Right kidney (tissue), 9 donors: ENCODE results near the gene ERG.

ENCODE experiments used
- DNase-seq: peaks from one replicate; pipeline ENCODE4 v3.0.0-alpha.2; 2016
- long read RNA-seq, 8 donors: transcript quantifications; one replicate each; lab custom pipeline, GENCODE V29; 2026

Gene ERG, protein sequence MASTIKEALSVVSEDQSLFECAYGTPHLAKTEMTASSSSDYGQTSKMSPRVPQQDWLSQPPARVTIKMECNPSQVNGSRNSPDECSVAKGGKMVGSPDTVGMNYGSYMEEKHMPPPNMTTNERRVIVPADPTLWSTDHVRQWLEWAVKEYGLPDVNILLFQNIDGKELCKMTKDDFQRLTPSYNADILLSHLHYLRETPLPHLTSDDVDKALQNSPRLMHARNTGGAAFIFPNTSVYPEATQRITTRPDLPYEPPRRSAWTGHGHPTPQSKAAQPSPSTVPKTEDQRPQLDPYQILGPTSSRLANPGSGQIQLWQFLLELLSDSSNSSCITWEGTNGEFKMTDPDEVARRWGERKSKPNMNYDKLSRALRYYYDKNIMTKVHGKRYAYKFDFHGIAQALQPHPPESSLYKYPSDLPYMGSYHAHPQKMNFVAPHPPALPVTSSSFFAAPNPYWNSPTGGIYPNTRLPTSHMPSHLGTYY
- long read RNA-seq, donor 1, full-length matches to known transcripts: 5 of 5 reads
- long read RNA-seq, donor 1, partial matches to known transcripts: 0 of 5 reads
- long read RNA-seq, donor 1, other reads (novel, unspliced or antisense): 0 of 5 reads
- long read RNA-seq, donor 2, full-length matches to known transcripts: 2 of 2 reads
- long read RNA-seq, donor 2, partial matches to known transcripts: 0 of 2 reads
- long read RNA-seq, donor 2, other reads (novel, unspliced or antisense): 0 of 2 reads
- long read RNA-seq, donor 3, full-length matches to known transcripts: 2 of 2 reads
- long read RNA-seq, donor 3, partial matches to known transcripts: 0 of 2 reads
- long read RNA-seq, donor 3, other reads (novel, unspliced or antisense): 0 of 2 reads
- long read RNA-seq, donor 4, full-length matches to known transcripts: 1 of 1 reads
- long read RNA-seq, donor 4, partial matches to known transcripts: 0 of 1 reads
- long read RNA-seq, donor 4, other reads (novel, unspliced or antisense): 0 of 1 reads
- long read RNA-seq, donor 5, full-length matches to known transcripts: 2 of 2 reads
- long read RNA-seq, donor 5, partial matches to known transcripts: 0 of 2 reads
- long read RNA-seq, donor 5, other reads (novel, unspliced or antisense): 0 of 2 reads
- long read RNA-seq, donor 6, full-length matches to known transcripts: 3 of 3 reads
- long read RNA-seq, donor 6, partial matches to known transcripts: 0 of 3 reads
- long read RNA-seq, donor 6, other reads (novel, unspliced or antisense): 0 of 3 reads
- long read RNA-seq, donor 7, full-length matches to known transcripts: 4 of 4 reads
- long read RNA-seq, donor 7, partial matches to known transcripts: 0 of 4 reads
- long read RNA-seq, donor 7, other reads (novel, unspliced or antisense): 0 of 4 reads
- long read RNA-seq, donor 8, full-length matches to known transcripts: 7 of 7 reads
- long read RNA-seq, donor 8, partial matches to known transcripts: 0 of 7 reads
- long read RNA-seq, donor 8, other reads (novel, unspliced or antisense): 0 of 7 reads

DNA sequence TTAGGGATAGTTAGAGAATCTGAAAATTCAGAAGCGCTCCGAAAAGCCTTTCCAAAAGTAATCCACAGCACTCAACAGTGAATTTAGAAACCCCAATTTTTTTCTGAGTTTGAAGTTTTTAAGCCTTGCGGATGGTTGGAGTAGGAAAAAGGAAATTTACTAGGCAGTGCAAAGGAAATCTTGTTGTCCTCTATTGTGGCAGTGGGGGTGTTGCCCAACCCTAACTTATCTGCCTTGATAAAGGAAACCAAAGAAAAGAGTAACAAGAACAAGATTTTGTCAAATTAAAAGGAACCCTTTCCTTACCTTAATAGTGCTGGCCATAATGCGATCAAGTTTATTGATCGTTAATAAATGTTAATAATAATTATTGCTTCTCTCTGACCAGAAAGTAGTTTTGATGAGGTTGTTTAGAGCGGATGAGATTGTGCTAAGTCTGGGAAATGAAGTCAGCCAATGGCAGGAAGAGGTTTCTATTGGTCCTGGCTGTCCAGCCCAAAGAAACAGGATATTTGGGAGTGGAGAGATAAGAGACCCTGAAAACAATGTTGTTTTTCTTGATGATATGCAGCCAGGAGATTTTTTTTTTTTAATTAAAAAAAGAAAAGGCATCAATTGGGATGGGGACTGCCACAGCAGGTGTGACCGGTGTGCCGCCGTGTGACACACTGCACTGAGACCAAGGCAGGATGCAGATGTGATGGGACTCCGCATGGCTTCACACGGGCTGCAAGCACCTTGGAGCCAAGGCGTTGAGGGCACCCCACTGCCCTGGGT lies at the start of gene ERG:
Gene ERG (minus strand): TSS at position 421 of the 777 bp plus-strand sequence. CDS start 97 bp downstream, at position 324.
- DNase-seq: no peak

DNA sequence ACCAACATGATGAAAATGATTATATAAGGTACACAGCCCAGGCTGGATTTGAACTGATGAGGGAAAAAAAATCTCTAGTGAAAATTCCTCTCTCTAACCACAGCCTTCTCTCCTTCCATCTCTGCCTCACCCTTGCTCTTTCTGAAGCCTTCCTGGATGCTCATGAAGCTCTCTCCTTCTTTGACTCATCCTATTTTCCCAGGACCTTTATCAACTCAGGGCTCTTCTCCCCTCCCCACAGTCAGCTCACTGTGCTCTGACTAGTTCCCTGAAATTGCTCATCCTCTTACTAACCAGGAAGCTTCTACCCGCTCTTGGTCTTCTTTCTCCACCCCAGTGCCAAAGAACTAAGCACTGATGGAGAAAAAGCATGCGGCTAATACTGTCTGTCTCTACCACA lies 46.4 kb upstream of the ERG start:
- DNase-seq: no peak

DNA sequence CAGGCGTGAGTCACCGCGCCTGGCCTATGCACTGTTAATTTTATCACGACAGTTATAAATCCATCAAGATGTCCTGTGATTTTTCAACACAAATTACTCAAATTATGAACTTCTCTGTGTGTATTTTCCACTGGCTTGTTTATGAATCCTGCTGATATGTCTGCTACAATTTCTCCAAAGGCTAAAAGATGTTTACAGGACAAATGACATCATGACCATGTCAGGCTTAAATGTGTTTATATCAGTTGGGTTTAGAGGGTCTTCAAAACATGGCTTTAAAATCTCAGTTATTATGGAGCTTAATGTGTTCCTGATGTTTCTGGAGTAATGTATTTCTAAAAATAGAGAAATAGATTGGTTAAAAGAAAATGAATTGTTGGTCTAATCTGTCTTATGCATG lies 44.0 kb upstream of the ERG start:
- no peak for DNase-seq

GRCh38 chr21:38538353-38538752 lies 40.1 kb upstream of the ERG start:
- DNase-seq: no peak

DNA sequence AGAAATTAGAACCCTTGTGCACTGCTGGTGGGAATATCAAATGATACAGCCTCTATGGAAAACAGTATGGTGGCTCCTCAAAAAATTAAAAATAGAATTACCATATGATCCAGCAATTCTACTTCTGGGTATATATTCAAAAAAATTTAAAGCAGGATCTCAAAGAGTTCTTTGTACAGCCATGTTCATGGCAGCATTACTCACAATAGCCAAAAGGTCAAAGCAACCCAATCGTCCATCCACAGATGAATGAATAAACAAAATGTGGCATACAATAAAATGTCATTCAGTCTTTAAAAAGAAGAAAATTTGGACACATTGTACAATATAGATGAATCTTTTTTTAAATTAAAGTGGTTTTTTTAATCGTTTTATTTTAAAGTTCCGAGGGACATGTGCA lies 36.3 kb upstream of the ERG start:
- DNase-seq: no peak

GRCh38 chr21:38533887-38534286 lies 35.6 kb upstream of the ERG start:
- no peak for DNase-seq

DNA sequence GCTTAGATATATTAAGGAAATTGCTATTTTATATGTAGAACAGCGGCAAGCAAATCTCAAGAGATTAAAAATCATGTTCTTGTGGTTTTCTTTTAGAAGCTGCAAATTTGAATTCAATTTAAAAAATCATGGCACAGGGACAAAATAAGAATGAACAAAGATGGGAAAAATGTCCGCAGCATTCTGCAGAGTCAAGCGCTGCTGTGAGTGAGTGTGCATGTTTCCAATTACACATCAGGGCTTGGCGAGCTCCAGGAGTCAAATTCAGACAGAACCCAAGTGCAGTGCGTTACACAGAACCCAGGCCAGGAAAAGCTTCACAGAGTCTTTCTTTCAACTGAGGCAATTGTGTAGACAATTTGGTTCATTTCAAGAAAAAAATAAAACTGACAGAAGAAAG lies 33.3 kb upstream of the ERG start:
- no peak for DNase-seq

- no peak for DNase-seq
Measured at GRCh38 chr21:38531039-38531541, 32.8 kb upstream of the ERG start.

DNA sequence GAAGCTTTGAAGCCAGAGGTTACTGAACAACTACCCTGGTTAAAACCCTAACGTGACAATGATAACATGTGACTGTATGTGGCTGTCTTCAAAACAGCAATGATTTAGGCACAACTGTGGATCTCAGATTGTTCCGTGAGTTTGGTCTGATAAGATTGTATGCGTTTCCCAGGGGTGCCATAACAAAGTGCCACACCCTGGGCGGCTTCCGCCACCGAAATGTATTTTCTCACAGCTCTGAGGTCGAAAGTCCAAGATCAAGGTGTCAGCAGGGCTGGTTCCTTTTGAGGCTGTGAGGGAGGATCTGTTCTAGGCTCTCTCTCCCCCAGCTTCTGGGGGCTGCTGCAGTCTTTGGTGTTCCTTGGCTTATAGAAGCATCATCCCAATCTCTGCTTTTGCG lies 29.5 kb upstream of the ERG start:
- no peak for DNase-seq

DNA sequence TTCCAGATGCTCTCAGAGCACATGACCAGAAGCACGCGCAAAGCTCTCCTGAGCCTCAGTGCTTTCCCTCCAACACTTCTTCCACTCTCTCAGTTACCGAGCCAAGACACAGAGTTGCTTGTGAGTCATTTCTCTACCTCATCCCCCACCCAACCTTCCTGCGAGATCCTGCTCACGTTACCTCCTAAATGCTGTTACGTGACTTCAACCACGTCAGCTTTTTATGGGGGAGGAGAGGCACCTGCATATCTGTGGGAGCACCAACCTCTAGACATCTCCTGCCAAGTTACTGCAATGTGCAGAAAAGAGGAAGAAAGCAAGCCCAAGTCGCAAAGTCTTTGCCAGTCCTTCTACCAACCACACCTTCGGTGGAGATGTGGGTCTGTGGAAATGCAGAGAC lies 27.2 kb upstream of the ERG start:
- DNase-seq: no peak

DNA sequence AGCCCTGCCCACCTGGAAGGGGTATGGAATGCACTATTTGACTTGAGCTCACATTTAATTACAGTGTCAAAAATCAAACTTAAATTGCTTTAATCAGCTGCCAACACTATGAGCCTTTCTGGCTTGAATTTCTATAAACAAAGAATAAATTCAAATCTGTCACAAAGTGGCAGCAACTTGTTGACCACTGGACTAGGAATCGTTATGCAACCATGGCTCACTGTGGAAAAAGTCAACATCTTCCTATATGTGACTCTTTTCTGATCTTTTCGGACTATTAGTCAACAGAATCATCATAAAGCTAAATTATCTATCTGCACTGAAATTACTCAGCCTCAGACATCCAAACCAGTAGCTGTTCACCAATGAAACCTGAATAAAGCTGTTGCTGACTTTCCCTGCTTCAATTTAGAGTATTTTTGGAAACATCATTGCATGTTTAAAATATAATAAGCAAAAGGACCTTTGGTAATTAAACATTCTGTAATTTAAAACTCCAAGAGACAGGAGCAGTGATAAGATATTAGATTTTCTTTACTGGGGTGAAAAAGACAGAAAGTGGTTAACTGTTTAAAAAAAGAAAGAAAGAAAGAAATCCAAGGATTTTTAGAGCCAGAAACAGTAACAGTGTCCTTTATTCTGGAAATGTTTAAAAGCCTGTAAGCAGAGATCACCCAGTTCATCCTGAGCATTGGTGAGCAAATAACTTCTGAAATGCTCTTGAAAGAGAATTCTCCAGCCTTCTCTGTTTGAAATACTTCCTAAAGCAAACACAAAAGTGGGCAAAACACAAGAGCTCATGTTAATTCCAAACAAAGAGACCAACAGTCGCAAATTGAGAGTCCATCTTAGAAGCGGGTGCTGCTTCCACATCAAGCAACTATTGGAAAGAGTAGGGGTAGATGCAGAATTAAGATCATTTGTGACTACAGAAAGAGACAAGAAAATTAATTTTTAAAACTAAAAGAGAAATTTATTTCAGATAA lies 26.2 kb upstream of the ERG start:
- DNase-seq: no peak

DNA sequence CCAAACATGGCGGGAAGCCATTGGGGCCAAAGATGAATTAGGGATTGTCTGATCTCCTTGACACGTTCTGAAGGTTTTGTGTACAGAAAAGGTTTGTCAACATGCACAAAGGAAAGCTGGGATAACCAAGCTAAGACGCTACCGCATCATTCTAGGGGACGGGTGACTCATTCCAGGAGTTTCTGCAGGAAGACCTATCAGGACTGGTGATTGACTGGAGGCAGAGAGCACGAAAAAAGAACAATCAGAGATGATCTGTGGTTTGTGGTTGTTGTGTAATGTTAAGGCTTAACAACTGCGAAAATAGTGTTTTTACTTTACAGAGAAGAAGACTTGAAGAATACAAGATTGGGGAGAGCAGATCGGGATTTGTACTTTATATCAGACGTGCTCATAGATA lies 22.2 kb upstream of the ERG start:
- DNase-seq: no peak

DNA sequence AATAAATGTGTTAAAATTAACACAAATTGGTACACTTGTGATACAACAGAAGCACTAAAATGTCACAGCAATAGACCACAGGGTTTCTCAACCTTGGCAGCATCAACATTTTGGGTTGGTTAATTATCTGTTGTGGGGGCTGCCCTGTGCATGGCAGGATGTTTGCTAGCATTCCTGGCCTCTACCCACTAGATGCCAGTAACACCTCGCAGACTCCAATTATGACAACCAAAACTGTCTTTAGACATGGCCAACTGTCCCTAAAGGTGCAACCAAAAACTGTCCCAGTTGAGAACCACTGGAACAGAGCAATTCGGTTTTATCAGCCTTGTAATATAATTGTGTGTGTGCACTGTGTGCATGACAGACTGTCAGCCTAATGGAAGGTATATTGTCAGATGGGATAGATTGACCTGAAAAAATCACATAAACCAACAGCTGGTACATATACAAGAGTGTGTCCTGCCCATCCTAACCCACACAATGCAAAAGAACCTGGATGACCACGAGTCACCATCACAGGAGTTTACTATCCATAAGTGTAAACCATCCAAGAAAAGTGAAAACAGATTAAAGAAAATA lies 13.5 kb upstream of the ERG start:
- no peak for DNase-seq

DNA sequence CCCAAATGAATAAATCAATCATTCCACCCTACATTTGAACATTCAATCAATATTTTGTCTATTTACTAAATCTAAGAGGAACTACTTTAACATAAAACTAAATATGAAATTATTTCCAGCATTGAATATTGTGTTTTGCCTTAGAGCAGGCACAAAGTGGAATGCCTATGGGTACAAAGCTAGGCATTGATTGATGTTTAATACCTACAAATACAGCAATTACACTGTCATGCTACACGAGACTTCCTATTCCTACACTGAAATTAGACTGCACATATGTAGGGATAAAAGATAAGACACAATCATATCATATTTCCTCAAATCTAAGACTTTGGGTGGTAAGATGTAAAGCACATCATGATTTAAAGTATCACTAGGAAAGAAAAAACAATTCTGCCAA lies 12.9 kb upstream of the ERG start:
- no peak for DNase-seq

DNA sequence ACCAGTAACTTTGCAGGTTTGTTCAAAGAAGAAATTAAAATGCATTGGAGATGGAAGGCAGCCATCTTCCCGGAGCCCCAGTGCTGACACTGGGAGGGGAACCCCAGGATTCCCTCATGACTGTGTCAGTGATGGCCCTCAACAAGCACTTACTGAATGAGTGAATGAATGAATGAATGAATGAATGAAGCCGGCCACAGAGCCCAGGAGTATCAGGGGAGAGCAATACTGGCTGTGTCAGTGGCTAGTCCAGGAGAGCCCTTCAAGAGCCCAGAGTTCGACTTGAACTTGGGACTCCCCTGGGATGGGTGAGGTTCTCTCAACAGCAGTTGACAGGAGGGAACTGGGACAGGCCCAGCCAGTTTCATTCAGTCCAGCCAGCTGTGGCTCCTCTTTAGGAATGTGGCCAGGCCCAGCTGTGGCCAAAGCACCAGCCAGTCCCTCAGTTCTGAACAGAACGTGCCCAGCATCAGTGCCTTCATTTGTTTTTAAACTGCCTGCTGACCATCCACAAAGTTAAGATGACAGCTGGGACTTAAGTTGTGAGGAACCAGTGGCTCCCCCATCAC lies 9.2 kb upstream of the ERG start:
- no peak for DNase-seq

GRCh38 chr21:38506661-38507281 lies 8.5 kb upstream of the ERG start:
- no peak for DNase-seq

GRCh38 chr21:38505654-38506523 lies 7.6 kb upstream of the ERG start:
- no peak for DNase-seq

DNA sequence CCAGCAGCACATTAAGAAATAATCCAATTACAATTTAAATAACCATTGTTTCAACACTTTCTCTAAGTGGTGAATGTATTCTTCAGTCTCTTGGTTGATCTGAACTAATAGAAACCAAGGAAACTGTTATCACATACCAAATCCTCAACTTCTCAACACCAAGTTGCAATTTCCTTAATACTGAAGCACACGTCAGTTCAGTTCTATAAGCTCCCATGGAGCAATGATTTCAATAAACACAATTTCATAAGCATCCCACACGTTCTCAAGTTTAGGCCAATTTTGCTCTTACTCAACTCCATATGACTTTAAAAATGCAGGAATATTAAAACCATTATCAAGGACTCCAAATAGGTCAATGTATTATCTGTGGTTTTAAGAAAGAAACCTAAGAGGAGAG lies 5.8 kb upstream of the ERG start:
- no peak for DNase-seq
